Activated CD8-positive, alpha-beta memory T cell treated with anti-CD3 and anti-CD28 coated beads, Interleukin-2, amount 50 U/mL, for 24 hours (primary cell): ENCODE measurements around the gene GDPD2.

Experiments used
- DNase-seq: peaks from one replicate; pipeline ENCODE4 v3.0.0-alpha.2; 2020; ENCODE audit errors: extremely low read depth

GDPD2 gene

DNA sequence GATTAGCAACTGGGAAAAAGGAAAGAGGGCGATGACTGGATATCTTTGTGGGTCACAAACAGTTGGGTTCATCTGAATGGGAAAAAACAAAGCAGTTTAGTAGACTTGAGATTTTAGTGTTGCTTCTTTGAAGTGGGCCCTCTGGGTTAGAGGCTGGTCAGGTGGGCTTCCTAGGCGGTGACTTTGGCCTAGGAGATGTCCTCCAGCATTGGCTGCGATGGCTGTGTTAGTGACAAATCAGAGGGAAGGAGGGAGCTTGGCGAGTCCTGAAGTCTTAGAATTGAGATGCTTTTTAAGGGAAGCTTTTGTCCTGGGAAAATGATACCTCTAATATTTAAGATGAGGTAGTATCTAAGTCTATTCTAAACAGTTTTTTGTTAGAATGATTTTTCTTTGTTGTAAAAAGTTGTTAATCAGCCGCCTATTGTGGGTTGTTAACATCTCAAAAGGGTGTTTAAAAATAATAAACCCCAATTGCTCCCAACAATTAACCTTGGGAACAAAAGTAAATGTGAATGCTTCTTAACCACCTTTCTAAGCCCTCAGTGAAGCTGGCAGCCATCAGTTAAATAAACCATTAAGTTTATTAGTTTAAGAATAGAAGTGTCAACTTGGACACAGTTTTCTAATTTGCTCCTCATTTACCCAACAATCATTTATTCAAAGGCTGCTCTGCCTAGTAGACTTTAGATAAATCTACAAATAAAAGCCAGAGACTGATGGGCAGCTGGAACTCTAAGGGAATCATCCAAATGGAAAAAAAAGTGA, 53.2 kb downstream of the GDPD2 start:
- no peak for DNase-seq

DNA sequence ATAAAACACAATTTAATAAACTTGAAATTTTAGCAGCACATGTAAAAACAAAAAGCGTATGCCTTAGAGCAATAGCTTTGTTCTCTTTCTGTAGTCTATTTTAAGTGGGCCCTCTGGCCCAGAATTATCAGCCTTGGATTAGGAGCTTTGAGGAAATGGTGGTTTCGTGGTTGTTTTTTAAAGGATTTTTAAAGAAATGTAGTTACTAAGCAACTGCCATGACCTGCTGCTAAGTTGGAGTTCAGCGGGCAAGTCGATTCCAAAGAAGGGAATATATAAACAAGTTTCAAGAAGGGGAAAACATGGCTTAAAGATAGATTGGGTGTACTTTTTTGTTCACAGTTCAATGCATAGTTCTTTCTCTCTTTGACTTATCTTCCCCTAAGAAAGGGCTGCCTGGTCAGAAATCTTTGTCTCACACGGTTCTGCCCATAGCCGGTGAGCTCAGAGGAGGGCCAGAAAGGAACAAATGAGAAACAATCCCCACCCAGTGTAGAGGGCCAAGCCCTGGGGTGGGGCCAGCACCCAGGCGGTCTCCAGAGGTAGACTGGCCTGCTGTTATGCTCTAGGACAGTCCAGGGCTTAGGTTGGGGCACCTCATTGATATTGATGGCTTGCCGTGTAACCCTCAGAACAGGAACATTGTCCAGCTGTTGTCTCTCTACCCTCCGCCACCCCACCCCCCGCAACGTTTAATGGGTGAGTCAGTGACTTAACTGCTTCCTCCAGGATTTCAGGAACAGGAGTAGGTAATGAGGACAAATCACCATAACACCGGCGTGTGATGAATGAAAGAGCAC, 54.0 kb downstream of the GDPD2 start:
- DNase-seq, result no peak

DNA sequence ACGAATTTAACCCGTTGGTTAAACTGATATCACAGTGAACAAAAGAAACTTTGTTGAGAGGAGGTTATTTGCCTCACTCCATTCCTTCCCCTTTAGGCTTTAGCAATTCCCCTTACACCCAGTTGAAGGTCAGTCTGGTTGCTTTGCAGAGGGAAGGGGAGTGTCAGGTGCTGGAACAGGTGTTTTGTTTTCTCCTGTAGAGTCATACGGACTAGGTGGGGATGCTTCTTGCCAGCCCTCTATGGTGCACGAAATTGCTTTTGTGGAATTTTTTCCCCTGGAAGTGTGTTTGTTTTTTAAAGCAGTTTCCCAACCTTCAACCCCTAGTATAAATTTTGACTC, 54.6 kb downstream of the GDPD2 start:
- no peak for DNase-seq

DNA sequence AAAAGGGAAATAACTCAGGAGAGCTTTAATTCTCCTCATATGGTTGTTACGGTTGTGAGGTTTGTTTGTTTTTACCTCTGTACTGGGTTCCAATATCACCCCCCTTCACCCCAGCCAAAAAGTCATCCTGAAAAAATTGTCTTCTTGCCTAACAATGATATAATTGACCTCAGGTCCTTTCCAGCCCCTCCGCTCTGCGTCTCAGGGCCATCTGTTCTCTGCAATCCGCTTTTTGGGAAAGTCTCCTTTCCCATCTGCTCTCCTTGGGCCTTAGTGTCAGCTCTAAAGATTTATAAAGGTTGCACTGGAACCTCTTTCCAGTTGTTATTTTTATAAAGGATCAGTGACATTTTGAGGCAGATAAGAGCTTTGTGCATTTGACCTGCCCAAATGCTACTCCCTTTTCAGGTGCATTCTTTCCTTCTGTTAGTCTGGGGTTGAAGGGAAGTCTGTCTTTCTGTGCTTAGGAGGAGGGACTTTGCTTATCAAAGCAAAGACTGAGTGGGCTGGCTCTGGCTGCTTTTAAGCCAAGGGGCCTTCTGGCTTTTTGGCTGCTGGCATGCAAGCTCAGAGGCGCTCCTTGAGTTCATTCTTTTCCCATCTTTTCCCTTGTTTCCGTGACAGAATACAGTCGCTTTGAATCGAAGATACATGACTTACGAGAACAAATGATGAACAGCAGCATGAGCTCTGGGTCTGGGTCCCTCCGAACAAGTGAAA, 55.6 kb downstream of the GDPD2 start:
- no peak for DNase-seq

DNA sequence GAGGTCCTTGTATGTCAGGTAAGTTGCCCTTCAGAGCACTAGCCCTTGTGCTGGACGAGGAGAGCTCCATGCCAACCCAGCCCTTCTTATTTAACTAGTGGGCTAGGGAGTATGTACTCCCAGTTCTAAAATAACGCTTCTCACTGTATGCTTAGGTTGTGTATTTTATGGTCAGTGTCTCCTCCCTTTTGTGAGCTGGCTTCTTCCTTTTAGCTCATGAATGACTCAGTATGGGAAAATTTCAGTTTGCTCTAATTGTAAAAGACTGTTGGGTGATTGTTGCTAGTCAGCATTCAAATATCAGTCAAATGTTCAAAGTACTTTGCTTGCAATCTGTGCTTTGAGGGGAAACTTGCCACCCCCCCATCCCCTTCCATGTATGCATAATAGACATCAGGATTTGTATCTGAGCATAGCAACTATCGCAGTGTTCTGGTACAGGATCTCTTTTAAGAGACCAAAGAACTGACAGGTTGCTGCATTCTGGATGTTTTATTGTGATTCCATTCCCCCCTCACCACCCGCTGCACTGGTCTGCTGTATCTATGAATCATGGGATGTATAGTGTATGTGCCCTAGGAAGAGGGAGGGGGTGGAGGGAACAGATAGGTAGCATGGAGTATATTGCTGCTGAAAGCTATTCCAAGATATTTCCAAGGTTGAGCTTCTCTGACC, 56.3 kb downstream of the GDPD2 start:
- DNase-seq, result no peak

DNA sequence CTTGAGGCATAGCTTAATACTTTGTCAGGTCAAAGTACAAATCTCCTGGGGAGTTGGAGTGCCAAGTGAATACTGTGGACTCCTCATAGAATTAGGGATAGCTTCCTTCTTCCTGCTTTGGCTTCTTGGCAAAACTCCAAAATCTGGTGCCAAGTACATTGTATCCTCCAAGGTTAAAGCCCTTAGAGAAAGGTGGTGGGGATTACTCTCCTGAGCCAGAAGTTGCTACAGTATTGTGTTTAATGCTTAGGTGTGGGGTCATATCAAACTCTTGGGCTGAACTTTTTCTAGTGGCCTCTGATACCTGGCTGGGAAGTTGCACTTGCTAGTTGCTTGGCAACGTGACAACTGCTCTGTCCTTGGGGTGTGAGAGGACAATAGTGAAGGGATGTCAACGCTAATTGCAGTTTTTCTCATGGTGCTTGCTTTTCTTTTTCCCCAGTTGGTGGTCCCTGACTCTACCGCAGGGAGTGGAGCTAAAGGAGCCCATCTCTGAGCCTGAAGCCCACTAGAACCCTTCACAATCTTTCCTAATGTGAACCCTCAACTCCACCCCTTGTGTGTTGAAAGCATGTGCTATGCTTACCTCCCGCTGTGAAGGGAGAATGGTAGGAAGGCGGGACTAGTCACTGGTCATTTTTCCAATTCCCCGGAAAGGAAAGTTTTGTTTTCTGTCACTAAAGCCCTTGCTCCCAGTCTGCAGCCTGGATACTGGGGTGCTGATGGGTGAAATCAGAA, 57.0 kb downstream of the GDPD2 start:
- DNase-seq, result no peak

DNA sequence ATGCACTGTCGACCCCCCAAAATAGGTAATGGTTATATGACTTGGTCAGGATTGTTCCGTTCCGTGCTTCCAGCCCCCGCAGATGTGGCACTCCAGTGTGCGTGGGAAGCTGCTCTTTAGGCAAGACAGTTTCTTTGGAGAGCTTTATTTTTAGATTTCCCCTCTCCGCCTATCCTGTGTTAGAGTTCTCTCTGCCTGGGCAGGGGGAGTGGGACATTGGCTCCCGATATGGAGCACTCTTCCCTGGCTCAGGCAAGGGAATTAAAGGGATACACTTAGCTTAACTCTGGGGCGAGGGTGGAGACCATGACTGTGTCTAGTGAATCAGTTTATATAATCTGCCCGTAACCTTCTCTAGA, 57.5 kb downstream of the GDPD2 start:
- DNase-seq, result no peak

DNA sequence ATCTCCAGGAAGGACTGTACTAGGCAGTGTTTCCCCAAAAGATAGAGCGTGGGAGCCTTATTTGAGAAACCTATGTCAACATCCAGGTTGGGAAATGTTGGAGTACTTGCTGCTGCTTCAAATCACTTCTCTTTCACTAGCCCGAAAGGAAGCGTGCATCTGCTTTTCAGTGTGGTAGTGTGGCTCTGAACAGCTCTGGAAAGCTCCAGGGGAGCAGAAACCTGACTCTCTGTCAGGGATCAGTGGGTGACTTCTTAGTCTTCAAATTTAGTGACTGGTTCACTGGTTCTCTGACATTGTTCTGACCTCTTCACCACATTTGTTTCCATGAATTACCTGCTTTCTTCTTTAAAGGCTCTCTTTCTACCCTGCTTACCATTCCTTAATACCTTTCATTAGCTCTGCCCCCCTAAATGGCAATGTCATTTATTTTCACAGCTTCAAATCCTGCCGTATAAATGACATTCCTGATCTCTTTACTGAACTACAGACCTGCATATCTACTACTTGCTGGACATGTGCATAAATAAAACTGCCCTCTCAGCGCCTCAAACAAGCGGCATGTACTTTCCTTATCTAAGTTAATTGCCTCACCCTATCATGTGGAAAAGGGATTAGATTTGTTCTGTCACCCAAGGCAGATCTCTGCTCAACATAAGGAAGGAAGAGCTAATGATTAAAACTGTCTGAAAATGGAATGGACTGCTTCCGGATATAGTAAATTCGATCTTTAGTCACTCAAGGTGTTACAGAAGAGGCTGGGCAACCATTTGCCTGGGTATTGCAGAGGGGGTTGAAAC, 58.6 kb downstream of the GDPD2 start:
- no peak for DNase-seq

DNA sequence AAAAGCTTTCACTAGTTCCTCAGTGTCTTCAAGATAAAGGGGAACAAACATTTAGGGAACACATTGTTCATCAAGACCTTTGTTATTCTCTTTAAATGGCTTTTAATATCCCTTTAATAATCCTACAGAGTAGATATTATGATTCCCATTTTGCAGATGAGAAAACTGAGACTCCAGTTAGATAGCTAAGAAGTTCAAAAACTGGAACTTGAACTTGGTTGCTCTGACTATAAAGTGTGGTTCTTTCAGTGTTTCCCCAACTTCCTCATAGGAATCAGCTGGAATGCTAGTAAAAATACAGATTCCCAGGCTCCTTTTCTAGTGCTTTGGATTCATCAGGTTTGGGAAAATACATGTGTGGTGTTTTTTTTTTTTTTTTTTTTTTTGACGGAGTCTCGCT, 59.2 kb downstream of the GDPD2 start:
- no peak for DNase-seq
